Activated CD4-positive, CD25-positive, alpha-beta regulatory T cell (primary cell): ENCODE measurements around the gene NDNF.

ENCODE experiments used
- DNase-seq, 4 experiments: peaks; one replicate each; lab custom pipeline; 2025; lab: John Stamatoyannopoulos, UW

Gene NDNF

GRCh38 chr4:121072224-121073003 is at the start of gene NDNF:
Gene NDNF, minus strand, starts transcription at chr4:121072535. Its CDS starts 26,698 bp downstream, at chr4:121045837.
- DNase-seq, result no peak

GRCh38 chr4:121119715-121120114 is 47.4 kb upstream of the NDNF start:
- DNase-seq, result no peak

GRCh38 chr4:121118344-121118743 is 46.0 kb upstream of the NDNF start:
- DNase-seq, result no peak

GRCh38 chr4:121114756-121115155 is 42.4 kb upstream of the NDNF start:
- no peak for DNase-seq

GRCh38 chr4:121112530-121112929 is 40.2 kb upstream of the NDNF start:
- no peak for DNase-seq

- no peak for DNase-seq
Measured at GRCh38 chr4:121108557-121108956, 36.2 kb upstream of the NDNF start.

- DNase-seq, result no peak
Measured at GRCh38 chr4:121107507-121107906, 35.2 kb upstream of the NDNF start.

- no peak for DNase-seq
Measured at GRCh38 chr4:121100093-121100775, 27.9 kb upstream of the NDNF start.

GRCh38 chr4:121098266-121098665 is 25.9 kb upstream of the NDNF start:
- no peak for DNase-seq

GRCh38 chr4:121096629-121097028 is 24.3 kb upstream of the NDNF start:
- no peak for DNase-seq

GRCh38 chr4:121096191-121096590 is 23.9 kb upstream of the NDNF start:
- DNase-seq, result no peak

- no peak for DNase-seq
Measured at GRCh38 chr4:121094297-121094966, 22.1 kb upstream of the NDNF start.

GRCh38 chr4:121093261-121093660 is 20.9 kb upstream of the NDNF start:
- no peak for DNase-seq

GRCh38 chr4:121091941-121092340 is 19.6 kb upstream of the NDNF start:
- DNase-seq, result no peak

GRCh38 chr4:121088867-121089266 is 16.5 kb upstream of the NDNF start:
- no peak for DNase-seq

- DNase-seq, result no peak
Measured at GRCh38 chr4:121079376-121079775, 7.0 kb upstream of the NDNF start.

- DNase-seq, result no peak
Measured at GRCh38 chr4:121077496-121077895, 5.2 kb upstream of the NDNF start.

GRCh38 chr4:121076416-121076815 is 4.1 kb upstream of the NDNF start:
- no peak for DNase-seq

- DNase-seq, result no peak
Measured at GRCh38 chr4:121073672-121074381, 1.5 kb upstream of the NDNF start.

GRCh38 chr4:121073004-121073435 is 685 bp upstream of the NDNF start:
- DNase-seq, result no peak

GRCh38 chr4:121071640-121072223 is 603 bp downstream of the NDNF start:
- DNase-seq, result no peak
